HL-60 (cell line): Measurements from ENCODE around the gene CYP27C1.

Source experiments
- CTCF ChIP-seq: IDR thresholded peaks from one replicate; pipeline ENCODE4 v1.5.1; 2011; ENCODE audit warnings: low read length, control low read depth, inconsistent platforms; ENCODE audit not compliant: insufficient read depth
- GABPA ChIP-seq: IDR thresholded peaks from 2 replicates; pipeline ENCODE4 v1.6.1; 2012; ENCODE audit warnings: low read depth
- POLR2AphosphoS5 ChIP-seq: IDR thresholded peaks from 2 replicates; pipeline ENCODE4 v1.6.1; 2012; ENCODE audit warnings: low read depth
- REST ChIP-seq: IDR thresholded peaks from 2 replicates; pipeline ENCODE4 v1.6.1; 2012; ENCODE audit warnings: low read depth; ENCODE audit not compliant: insufficient replicate concordance
- SPI1 ChIP-seq: IDR thresholded peaks from 2 replicates; pipeline ENCODE4 v1.6.1; 2012; ENCODE audit warnings: low read depth, mild to moderate bottlenecking, borderline replicate concordance

- TF ChIP-seq CTCF (no peak), POLR2AphosphoS5 (no peak), REST (no peak), GABPA (no peak), SPI1 (no peak)
These were observed 15.1 kb upstream of the CYP27C1 start for GRCh38 chr2:127235082-127235702.
